ENCODE results near the gene PER2.

DNA sequence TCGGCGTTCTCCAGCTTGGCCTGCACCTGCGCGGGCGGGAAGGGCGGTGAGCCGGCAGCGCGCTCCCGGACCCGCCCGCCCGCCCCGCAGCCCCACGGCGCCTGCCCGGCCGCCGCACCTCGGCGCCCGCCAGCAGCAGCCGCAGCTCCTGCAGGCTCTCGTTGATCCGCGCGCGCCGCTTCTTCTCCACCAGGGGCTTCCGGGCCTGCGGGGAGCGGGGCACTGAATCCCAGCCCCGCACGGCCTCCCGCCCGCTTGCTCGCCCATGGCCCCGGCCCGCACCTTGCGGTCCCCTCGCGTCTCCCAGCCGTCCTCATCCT lies 48.9 kb downstream of the PER2 start:
- TF ChIP-seq, protein P1, sequence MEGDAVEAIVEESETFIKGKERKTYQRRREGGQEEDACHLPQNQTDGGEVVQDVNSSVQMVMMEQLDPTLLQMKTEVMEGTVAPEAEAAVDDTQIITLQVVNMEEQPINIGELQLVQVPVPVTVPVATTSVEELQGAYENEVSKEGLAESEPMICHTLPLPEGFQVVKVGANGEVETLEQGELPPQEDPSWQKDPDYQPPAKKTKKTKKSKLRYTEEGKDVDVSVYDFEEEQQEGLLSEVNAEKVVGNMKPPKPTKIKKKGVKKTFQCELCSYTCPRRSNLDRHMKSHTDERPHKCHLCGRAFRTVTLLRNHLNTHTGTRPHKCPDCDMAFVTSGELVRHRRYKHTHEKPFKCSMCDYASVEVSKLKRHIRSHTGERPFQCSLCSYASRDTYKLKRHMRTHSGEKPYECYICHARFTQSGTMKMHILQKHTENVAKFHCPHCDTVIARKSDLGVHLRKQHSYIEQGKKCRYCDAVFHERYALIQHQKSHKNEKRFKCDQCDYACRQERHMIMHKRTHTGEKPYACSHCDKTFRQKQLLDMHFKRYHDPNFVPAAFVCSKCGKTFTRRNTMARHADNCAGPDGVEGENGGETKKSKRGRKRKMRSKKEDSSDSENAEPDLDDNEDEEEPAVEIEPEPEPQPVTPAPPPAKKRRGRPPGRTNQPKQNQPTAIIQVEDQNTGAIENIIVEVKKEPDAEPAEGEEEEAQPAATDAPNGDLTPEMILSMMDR (conservative IDR thresholded peaks at IDR 0.05 in 1 of 2, IDR thresholded peaks at IDR 0.05 in 1 of 2; ENCODE audit: extremely low read depth in 1 of 2, insufficient read depth in 1 of 2, low read depth in 1 of 2, low read length in 2 of 2), result no peak
- TF ChIP-seq EZH2 (IDR thresholded peaks at IDR 0.05; ENCODE audit: borderline replicate concordance, low read length), result no peak
